ENCODE results near the gene RIOK2.

RIOK2 gene

DNA sequence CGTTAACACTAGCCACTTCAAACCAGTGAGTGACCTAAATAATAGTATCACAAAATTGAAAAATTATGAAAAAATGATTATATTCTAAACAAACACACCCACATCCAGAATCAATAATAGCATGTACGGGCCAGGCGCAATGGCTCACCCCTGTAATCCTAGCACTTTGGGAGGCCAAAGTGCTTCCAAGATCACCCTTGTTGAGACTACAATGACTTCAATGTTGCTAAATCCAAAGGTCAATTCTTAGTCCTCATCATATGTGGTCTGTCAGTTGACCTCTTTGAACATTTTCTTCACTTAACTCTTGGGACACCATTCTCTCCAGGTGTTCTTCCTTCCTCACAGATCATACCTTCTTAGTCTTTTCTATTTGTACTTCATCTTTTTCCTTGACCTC is 11.3 kb downstream of the RIOK2 start:
- H2AFZ ChIP-seq (ENCODE audit: low read depth, low read length, severe bottlenecking) = no peak overlapping the region
- H3K79me2 ChIP-seq (ENCODE audit: insufficient read depth, low read length) = no peaks in the 10 kb centered on the region; the same call in 1 of the 2 replicates
- H3K9ac ChIP-seq (ENCODE audit: low read length) = no peak overlapping the region
- H3K27me3 ChIP-seq (ENCODE audit: low read length) = no peaks in the 10 kb centered on the region
- H3K9me3 ChIP-seq (ENCODE audit: insufficient read depth, low read length) = no peaks in the 10 kb centered on the region
- TF ChIP-seq EZH2phosphoT487 (conservative IDR thresholded peaks at IDR 0.05; ENCODE audit: low read length) = no peak
- TF ChIP-seq, protein P1, sequence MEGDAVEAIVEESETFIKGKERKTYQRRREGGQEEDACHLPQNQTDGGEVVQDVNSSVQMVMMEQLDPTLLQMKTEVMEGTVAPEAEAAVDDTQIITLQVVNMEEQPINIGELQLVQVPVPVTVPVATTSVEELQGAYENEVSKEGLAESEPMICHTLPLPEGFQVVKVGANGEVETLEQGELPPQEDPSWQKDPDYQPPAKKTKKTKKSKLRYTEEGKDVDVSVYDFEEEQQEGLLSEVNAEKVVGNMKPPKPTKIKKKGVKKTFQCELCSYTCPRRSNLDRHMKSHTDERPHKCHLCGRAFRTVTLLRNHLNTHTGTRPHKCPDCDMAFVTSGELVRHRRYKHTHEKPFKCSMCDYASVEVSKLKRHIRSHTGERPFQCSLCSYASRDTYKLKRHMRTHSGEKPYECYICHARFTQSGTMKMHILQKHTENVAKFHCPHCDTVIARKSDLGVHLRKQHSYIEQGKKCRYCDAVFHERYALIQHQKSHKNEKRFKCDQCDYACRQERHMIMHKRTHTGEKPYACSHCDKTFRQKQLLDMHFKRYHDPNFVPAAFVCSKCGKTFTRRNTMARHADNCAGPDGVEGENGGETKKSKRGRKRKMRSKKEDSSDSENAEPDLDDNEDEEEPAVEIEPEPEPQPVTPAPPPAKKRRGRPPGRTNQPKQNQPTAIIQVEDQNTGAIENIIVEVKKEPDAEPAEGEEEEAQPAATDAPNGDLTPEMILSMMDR (IDR thresholded peaks at IDR 0.05; ENCODE audit: insufficient read depth, low read length, poor library complexity, severe bottlenecking) = no peak
- no peak overlapping the region for H3K27ac ChIP-seq (ENCODE audit: low read depth, low read length)
- H3K9me2 ChIP-seq (replicated peaks; ENCODE audit: insufficient read depth, low read length) = no peaks in the 10 kb centered on the region
- no peaks in the 10 kb centered on the region for H4K20me1 ChIP-seq (ENCODE audit: low read depth, low read length)
- peaks cover 54% of the 10 kb centered on the region for H3K36me3 ChIP-seq (ENCODE audit: low read length)
- no peak overlapping the region for H3K4me2 ChIP-seq (ENCODE audit: low read depth, low read length, poor library complexity, severe bottlenecking)
- H3F3A ChIP-seq (ENCODE audit: insufficient read depth) = peaks cover 8% of the 10 kb centered on the region; the same call in 1 of the 2 replicates
- H3K4me3 ChIP-seq (ENCODE audit: insufficient read depth, low read length, poor library complexity, severe bottlenecking) = no peak overlapping the region

GRCh38 chr5:97167435-97167834 is 15.6 kb downstream of the RIOK2 start:
- H3K9me3 ChIP-seq (ENCODE audit: insufficient read depth, low read length) = no peaks in the 10 kb centered on the region
- 0 out of 2 replicates have a peak overlapping the region, but pooled peaks have one; percentile 7 for H3K27ac ChIP-seq (ENCODE audit: low read depth, low read length)
- no peak for TF ChIP-seq EZH2phosphoT487 (conservative IDR thresholded peaks at IDR 0.05; ENCODE audit: low read length)
- TF ChIP-seq, protein P1 (IDR thresholded peaks at IDR 0.05; ENCODE audit: insufficient read depth, low read length, poor library complexity, severe bottlenecking) = no peak
- H3K9me2 ChIP-seq (replicated peaks; ENCODE audit: insufficient read depth, low read length) = no peaks in the 10 kb centered on the region
- H3K9ac ChIP-seq (ENCODE audit: low read length) = no peak overlapping the region
- H3K4me3 ChIP-seq (ENCODE audit: insufficient read depth, low read length, poor library complexity, severe bottlenecking) = no peak overlapping the region
- H3K27me3 ChIP-seq (ENCODE audit: low read length) = no peaks in the 10 kb centered on the region
- H4K20me1 ChIP-seq (ENCODE audit: low read depth, low read length) = no peaks in the 10 kb centered on the region
- peak overlapping the region; percentile 24 for H3K4me2 ChIP-seq (ENCODE audit: low read depth, low read length, poor library complexity, severe bottlenecking)
- peaks cover 48% of the 10 kb centered on the region for H3K36me3 ChIP-seq (ENCODE audit: low read length)
- no peaks in the 10 kb centered on the region; the same call in 1 of the 2 replicates for H3K79me2 ChIP-seq (ENCODE audit: insufficient read depth, low read length)
- no peak overlapping the region for H2AFZ ChIP-seq (ENCODE audit: low read depth, low read length, severe bottlenecking)
- peaks cover 24% of the 10 kb centered on the region; the same call in 1 of the 2 replicates for H3F3A ChIP-seq (ENCODE audit: insufficient read depth)

DNA sequence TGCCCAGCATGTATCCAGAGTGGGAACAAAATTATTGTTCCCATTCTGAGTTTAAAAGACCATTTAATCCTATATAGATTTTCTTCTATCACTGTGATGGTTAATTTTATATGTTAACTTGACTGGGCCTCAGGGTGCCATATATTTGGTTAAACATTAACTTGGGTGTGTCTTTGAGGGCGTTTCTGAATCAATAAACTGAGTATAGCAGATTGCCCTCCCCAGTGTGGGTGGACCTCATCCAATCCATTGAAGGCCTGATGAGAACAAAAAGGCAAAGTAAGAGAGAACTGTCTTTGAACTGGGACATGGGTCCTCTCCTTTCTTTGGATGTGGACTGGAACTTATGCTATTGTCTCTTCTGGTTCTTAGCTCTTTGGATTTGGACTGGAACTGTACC is 17.3 kb downstream of the RIOK2 start:
- no peaks in the 10 kb centered on the region for H4K20me1 ChIP-seq (ENCODE audit: low read depth, low read length)
- H3K9me2 ChIP-seq (replicated peaks; ENCODE audit: insufficient read depth, low read length) = no peaks in the 10 kb centered on the region
- no peaks in the 10 kb centered on the region; the same call in 1 of the 2 replicates for H3K79me2 ChIP-seq (ENCODE audit: insufficient read depth, low read length)
- TF ChIP-seq, protein P1 (IDR thresholded peaks at IDR 0.05; ENCODE audit: insufficient read depth, low read length, poor library complexity, severe bottlenecking) = no peak
- no peak for TF ChIP-seq EZH2phosphoT487 (conservative IDR thresholded peaks at IDR 0.05; ENCODE audit: low read length)
- H2AFZ ChIP-seq (ENCODE audit: low read depth, low read length, severe bottlenecking) = no peak overlapping the region
- H3K27me3 ChIP-seq (ENCODE audit: low read length) = no peaks in the 10 kb centered on the region
- H3K36me3 ChIP-seq (ENCODE audit: low read length) = peaks cover 49% of the 10 kb centered on the region
- H3K9me3 ChIP-seq (ENCODE audit: insufficient read depth, low read length) = no peaks in the 10 kb centered on the region
- H3F3A ChIP-seq (ENCODE audit: insufficient read depth) = peaks cover 24% of the 10 kb centered on the region; the same call in 1 of the 2 replicates
- H3K9ac ChIP-seq (ENCODE audit: low read length) = no peak overlapping the region
- no peak overlapping the region for H3K27ac ChIP-seq (ENCODE audit: low read depth, low read length)
- no peak overlapping the region for H3K4me2 ChIP-seq (ENCODE audit: low read depth, low read length, poor library complexity, severe bottlenecking)
- no peak overlapping the region for H3K4me3 ChIP-seq (ENCODE audit: insufficient read depth, low read length, poor library complexity, severe bottlenecking)

All from SU-DHL-6 (cell line).